Measurements from ENCODE around the gene FOXN1. TPM values are rescaled to one million over a fixed set of nuclear protein-coding genes. Genes with fewer than 3 reads are reported as not detected.

FOXN1 gene
- total and polyA plus RNA-seq, 8 donors = 0.43 to 9.3 (median 2.4) TPM; not detected in 5

DNA sequence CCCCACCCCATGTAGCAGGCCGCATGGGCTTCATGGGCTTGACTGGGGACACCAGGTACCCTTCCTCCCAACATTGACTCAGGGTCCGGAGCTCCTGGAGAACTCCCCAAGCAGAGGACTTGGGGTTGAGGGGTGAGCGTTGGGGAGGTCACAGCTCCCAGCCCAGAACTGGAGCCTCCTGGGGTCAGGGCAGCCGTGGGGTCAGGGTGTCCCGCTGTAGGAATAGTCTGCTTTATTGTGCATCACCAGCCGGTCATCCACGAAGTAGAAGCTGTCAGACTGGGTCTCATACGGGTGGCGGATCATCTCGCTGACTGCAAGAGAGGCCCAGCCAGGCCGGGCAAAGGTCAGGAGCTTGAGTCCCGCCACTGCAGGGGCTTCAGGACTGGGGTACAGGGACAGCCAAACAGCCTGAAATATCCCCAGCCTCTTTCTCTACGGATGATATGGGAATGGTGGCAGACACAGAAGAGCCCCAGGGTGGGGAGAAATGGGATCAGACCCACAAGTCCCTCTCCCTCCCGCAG, 41.0 kb downstream of the FOXN1 start:
- Histone ChIP-seq H3K4me3 (no peak overlapping the region), H3K9me3 (no peaks in the 10 kb centered on the region), H3K27ac (peak overlapping the region in 1 of 5 donors; percentile 47), H3K36me3 (peaks cover 4 to 18% (median 15%) of the 10 kb centered on the region in 4 donors), H3K27me3 (no peaks in the 10 kb centered on the region), H3K4me1 (peaks cover 6 to 40% (median 31%) of the 10 kb centered on the region in 4 donors)
- 88 to 93% (median 90%) methylated on average over 3 to 14 of the region's 14 CpGs for WGBS, 5 donors
- intact Hi-C loops (cut with DNase I; ENCODE audit: low total_unique reads) = no loop called here
- no peak for DNase-seq
- TF ChIP-seq POLR2A (IDR thresholded peaks at IDR 0.05) (no peak), EP300 (IDR thresholded peaks at IDR 0.05) (no peak), POLR2AphosphoS5 (IDR thresholded peaks at IDR 0.05) (no peak)
- TF ChIP-seq, protein P1, sequence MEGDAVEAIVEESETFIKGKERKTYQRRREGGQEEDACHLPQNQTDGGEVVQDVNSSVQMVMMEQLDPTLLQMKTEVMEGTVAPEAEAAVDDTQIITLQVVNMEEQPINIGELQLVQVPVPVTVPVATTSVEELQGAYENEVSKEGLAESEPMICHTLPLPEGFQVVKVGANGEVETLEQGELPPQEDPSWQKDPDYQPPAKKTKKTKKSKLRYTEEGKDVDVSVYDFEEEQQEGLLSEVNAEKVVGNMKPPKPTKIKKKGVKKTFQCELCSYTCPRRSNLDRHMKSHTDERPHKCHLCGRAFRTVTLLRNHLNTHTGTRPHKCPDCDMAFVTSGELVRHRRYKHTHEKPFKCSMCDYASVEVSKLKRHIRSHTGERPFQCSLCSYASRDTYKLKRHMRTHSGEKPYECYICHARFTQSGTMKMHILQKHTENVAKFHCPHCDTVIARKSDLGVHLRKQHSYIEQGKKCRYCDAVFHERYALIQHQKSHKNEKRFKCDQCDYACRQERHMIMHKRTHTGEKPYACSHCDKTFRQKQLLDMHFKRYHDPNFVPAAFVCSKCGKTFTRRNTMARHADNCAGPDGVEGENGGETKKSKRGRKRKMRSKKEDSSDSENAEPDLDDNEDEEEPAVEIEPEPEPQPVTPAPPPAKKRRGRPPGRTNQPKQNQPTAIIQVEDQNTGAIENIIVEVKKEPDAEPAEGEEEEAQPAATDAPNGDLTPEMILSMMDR (IDR thresholded peaks at IDR 0.05) = no peak

DNA sequence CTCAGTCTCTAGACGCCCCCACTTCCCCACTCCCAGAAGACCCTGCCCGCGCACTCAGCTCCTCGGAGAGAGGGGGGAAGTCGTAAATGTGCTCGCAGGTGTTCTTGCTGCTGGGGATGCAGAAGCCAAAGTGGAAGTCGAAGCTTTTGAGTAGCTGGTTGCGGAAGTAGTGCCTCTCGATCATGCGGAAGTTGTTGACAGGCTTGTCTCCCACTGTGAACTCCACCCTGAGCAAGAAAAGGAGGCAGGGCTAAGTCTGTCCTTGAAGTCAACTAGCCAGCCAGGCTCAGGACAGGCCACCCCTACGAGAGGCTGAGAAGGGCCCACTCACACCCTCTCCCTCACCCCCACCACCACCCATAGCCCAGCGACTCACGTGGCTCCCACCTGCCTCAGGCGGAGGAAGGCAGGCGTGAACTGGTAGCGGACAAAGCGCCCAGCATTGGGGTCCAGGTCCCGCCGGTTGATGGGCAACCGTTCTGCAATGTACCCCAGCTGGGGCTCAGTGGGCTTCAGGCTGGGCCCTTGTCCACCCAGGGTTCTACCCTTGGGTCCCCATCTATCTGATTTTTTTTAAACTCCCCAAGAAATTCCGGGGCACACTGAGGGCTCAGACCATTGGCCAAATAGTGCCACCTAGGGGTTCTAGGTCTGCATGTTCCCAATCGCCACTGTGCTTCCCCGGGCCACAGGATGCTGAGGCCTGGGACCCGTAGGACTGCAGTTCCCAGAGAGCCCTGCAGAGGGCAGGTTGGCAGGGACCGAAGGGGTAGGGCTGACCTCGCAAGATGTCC, 41.7 kb downstream of the FOXN1 start:
- Histone ChIP-seq H3K36me3 (peaks cover 4 to 18% (median 15%) of the 10 kb centered on the region in 4 donors), H3K9me3 (no peaks in the 10 kb centered on the region), H3K27me3 (no peaks in the 10 kb centered on the region), H3K27ac (peak overlapping the region in 2 of 5 donors; percentile 47 to 55), H3K4me3 (no peak overlapping the region), H3K4me1 (peaks cover 6 to 43% (median 36%) of the 10 kb centered on the region in 4 donors)
- 66 to 87% (median 72%) methylated on average over 21 to 26 of the region's 26 CpGs for WGBS, 5 donors
- DNase-seq = peak; percentile 83 to 84
- TF ChIP-seq POLR2A (IDR thresholded peaks at IDR 0.05) = no peak
- TF ChIP-seq, protein P1 (IDR thresholded peaks at IDR 0.05) = peak in 6 of 7 experiments; percentile 15 to 95 (median 84)
- peak in 1 of 3 donors; percentile 21 for TF ChIP-seq POLR2AphosphoS5 (IDR thresholded peaks at IDR 0.05)
- intact Hi-C loops (cut with DNase I; ENCODE audit: low total_unique reads) = no loop called here

DNA sequence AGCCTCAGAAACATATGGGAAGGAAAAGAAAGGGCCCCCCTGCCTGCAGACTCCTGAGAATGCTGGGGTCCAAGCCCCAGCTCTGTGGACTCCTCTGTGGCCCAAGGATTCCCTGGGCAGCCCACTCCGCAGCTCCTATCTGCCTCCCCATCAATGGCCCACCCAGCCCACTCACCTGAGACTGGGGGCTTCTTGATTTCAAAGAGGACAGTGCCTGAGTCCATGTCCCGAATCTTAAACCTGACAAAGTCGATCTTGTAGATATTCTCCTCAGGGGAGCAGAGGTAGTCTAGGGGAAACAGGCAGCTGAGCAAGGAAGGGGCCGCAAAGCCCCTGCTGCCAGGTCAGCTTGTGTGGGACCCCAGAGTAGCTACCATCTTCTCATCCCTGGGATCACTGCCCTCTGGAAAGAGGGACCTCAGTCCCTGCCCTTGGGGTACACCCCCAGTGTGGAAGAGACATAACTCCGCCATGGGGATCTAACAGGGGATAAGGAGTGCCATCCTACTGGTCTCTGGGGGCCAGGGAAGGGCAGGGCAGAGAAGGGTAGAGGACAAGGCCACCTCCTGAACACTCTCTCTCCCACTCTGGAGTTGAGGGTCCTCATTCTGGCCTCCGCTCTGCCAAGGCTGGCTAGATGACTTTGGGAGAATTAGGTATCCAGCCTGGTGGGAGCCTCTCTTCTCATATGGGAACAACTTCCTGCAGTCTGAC, 42.4 kb downstream of the FOXN1 start:
- WGBS, 5 donors = 74 to 92% (median 91%) methylated on average over 5 to 6 of the region's 6 CpGs
- Histone ChIP-seq H3K27ac (no peak overlapping the region), H3K9me3 (no peaks in the 10 kb centered on the region), H3K4me3 (no peak overlapping the region), H3K36me3 (peaks cover 5 to 22% (median 18%) of the 10 kb centered on the region in 4 donors), H3K4me1 (peaks cover 7 to 51% (median 41%) of the 10 kb centered on the region in 4 donors), H3K27me3 (no peaks in the 10 kb centered on the region)
- DNase-seq = no peak
- intact Hi-C loops (cut with DNase I; ENCODE audit: low total_unique reads) = no loop called here
- no peak for TF ChIP-seq POLR2AphosphoS5 (IDR thresholded peaks at IDR 0.05)
- TF ChIP-seq EP300 (IDR thresholded peaks at IDR 0.05) = no peak
- TF ChIP-seq, protein P1 (IDR thresholded peaks at IDR 0.05) = no peak
- no peak for TF ChIP-seq POLR2A (IDR thresholded peaks at IDR 0.05)

Measured in stomach (tissue), 9 donors.